CD4-positive, alpha-beta T cell treated with Interleukin-17A for 1 hour (primary cell): ENCODE data around the gene RPAP2.
"Not testable (repeated sequence)": the region's sequence is repeated elsewhere in the genome, so short reads cannot be mapped to it uniquely, and the experiment has no call there.

Source experiments
- DNase-seq: peaks from one replicate; pipeline ENCODE4 v3.0.0-alpha.2; 2020

The RPAP2 gene

DNA sequence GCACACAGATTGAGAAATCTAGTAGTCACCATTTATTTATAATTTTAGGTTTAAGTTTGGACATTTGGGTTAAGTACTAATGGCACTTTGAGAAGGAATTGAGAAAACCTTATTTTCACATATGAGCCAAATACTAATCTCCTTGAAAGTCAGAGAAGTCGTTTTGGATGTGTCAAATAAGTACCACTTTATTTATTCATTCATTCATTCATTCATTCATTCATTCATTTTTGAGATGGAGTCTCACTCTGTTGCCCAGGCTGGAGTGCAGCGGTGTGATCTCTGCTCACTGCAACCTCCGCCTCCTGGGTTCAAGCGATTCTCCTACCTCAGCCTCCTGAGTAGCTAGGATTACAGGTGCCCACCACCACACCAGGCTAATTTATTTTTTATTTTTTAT, 79.1 kb downstream of the RPAP2 start:
- DNase-seq, result not testable (repeated sequence)

DNA sequence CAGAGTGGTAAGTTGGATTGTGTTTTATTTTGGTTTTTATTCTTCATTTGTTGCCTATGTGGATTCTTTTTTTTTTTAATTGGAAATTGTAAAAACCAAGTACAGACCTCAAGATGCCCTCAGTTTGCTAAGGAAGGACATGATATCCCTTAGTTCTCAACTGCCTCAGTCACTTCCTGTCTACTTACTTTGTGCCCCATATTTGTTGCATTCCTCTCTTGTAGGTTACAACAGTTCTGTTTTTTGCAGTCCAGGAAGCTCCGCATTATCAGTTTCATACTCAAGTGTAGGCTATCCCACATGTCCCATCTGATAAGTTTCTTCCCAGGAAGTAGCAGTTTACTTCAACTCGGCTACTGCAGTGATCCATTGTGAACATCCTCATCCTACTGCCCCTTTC, 82.0 kb downstream of the RPAP2 start:
- DNase-seq, result no peak

DNA sequence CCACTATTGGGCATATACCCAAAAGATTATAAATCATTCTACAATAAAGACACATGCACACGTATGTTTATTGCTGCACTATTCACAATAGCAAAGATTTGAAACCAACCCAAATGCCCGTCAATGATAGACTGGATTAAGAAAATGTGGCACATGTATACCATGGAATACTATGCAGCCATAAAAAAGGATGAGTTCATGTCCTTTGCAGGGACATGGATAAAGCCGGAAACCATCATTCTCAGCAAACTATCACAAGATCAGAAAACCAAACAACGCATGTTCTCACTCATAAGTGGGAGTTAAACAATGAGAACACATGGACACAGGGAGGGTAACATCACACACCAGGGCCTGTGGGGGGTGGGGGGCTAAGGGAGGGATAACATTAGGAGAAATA, 95.1 kb downstream of the RPAP2 start:
- DNase-seq, result not testable (repeated sequence)

DNA sequence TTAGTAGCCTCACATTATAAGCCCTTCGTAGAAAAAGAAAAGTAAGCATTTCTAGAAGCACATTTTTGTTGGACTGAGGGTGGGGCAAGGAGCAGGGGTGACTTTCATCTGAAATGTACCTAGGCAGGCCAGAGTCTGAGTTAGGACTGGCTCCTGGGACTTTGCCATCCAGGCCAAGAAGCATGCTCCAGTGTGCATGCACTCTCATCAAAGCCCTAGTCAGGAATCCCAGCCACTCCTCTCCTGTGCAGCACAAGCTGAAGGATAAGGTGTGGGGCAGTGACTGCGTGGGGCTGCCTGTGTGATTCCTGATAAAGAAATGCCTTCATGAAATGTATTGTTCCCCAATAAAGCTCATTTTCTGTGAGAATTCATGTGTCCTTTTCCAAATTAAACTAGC, 99.7 kb downstream of the RPAP2 start:
- DNase-seq, result no peak

DNA sequence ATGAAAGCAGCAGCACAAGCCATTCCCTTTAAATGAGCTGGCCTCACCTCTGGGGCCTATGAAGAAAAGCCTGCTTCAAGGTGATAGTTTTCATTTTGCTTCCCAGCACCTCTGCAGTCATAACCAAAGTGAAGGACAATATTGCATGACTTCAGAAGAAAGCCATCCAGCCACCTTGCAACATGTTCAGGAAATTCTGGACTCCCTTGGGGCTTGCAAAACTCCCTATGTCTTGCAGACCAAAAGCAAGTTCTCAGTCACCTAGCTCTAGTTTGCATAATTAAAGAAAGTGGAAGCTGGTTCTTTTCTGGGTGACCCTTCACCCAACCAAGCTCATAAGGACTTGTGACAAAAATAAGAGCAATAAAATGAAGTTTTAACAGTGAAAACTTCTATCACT, 100.2 kb downstream of the RPAP2 start:
- DNase-seq, result no peak

DNA sequence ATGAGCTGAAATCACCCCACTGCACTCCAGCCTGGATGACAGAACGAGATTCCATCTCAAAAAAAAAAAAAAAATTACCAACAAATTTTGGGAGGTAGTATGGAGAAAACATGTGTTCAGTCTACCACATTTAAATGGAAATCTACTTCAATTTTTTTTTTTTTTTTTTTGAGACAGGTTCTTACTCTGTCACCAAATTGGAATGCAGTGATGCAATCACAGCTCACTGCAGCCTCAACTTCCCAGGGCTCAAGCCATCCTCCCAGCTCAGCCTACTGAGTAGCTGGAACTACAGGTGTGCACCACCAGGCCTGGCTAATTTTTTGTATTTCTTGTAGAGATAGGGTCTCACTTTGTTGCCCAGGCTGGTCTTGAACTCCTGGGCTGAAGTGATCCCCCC, 105.8 kb downstream of the RPAP2 start:
- DNase-seq, result no peak

DNA sequence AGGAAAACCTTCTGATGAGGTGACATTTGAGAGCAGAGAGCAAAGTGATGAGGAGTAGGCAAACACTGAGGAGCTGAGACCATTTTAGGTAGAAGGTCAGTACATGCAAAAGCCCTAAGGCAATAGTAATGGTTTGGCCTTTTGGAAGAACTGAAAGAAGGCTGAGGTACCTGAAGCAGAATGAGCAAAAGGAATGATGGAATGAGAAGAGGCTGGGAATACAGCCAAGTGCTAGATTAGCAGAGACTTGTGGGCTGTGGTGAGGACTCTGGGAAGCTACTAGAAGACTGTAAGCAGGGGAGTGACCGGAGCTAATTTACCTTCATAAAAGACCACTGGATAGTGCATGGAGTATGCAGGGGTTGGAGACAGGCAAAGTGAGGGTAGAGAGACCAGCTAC, 110.0 kb downstream of the RPAP2 start:
- no peak for DNase-seq

DNA sequence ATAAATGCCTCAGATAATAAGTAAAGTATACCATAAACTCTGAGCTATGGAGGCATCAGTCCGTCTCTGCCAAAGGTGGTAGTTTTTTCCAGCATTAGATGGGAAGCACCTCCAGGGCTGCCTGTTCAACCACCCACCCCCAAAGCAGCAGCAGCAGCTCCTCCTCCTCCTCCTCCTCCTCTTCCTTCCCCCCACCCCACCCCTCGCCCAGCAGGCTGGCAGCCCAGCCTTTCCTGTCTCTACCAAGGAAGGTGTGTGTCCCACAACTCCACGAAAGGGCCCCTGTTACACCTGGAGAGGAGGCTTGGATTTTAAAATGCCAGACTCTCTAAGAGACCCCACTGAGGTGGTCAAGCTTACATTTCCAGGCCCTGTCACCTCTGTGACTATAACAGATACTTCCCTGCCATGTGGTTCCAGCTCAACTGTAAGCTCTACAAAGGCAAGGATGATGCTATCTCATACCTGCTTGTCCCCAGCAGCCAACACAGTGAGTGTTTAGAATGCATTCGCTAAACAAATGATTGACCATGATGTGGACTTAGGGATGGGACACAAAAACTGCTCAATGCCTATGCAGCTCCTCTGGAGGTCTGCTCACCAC, 111.2 kb downstream of the RPAP2 start:
- DNase-seq, result no peak

DNA sequence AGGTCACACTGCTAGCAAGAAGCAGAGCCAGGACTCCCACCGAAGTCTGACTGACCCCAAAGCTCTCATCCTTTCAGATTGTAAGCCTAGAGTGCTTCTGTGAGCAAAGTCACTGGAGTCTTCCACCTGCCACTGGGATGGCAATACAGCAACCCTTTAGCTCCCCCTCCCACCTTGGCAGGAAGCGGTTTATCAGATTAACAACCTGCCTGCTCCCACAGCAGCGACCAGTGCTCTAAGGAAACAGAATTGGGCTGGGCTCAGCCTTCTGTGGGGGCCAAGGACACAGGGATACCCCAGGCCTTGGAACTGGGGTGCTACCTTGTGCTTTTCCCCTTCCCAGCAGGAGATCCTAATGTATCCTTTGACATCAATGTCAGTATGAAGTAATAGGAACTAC, 111.8 kb downstream of the RPAP2 start:
- DNase-seq, result peak; percentile 57

DNA sequence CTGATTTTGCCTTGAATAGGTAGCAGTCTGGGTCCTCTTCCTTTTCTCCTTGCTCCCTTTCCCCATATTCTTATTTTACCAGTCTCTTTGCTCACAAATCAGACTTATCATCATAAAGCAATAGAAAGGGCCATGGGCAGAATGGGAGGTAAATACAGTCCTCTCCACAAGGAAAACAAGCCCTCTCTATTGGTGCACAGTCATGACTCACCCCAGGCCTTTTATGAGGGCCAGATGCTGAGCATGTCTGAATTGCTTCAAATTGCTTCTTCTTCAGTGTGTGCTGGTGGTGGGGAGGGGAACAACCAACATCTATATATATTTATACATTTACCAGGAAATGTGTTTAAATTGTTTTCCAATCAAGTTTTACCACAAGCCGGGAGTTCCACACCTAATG, 112.7 kb downstream of the RPAP2 start:
- no peak for DNase-seq

DNA sequence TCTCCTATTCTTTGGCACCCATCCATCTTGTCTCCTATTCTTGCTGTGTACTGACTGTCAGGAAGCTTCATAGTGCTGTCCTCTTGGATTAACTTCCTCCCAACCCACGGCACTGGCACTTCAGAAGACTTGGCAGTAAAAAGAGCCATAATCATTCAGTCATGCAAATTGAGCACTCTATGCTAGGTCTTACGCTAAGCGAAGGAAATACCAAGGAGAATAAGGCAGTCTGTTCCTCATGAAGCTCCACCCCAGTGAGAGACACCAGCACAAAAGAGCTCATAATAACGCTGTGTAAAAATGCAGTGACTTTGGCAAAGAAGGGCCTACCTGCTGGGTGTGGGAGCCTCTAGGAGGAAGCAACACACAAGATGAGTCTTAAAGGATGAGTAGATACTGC, 120.8 kb downstream of the RPAP2 start:
- DNase-seq, result no peak

DNA sequence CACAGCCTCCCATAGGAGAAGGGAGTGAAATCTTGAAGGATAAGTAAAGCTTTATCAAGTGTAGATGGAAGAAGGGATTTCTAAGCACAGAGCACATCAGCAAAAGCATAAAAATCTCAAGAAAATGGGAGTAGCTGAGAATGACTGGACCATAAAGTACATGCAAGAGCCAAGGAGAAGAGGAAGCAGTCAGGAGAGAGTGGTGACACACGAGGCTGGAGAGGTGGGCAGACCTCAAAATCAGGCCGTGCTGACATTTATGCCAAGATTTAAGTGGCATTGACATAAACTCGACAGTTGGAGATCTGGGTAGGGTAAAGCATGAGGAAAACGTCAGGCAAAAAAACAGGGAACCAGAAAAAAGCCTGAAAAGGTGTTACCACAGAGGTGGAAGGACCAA, 125.5 kb downstream of the RPAP2 start:
- DNase-seq, result no peak

DNA sequence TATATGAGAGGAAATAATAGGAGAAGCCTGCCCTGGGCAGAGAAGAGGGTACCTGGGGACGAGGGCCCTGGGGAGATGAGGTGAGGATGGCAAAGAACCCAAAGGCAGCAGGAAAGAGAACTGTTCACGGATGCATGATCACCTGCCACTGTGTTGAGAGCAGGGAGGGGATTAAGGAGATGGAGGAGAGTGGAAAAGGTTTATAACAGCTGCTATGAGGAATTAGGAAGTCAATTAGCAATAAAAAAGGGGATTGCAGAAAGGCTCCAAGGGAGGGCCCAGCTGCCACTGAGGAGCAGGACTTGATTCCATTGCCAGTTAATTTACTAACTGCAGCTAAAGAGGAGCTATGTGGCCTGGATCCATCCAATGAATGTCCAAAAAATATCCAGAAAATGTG, 126.8 kb downstream of the RPAP2 start:
- DNase-seq, result no peak

DNA sequence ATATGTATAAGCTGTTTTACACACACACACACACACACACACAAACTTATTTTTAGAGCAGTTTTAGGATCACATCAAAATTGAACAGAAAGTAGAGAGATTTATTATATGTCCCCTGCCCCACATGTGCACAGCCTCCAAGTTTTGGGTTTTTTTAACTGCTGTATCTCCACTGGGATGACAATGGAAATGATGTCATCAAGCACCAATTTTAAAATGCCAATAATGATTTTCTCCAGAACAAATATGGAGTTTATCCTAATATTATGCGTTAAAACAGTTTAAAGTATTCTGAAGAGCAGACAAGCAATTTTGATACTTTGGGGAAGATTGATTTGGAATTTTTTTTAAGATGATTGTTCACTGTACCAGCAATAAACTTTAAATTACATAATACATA, 131.2 kb downstream of the RPAP2 start:
- no peak for DNase-seq

DNA sequence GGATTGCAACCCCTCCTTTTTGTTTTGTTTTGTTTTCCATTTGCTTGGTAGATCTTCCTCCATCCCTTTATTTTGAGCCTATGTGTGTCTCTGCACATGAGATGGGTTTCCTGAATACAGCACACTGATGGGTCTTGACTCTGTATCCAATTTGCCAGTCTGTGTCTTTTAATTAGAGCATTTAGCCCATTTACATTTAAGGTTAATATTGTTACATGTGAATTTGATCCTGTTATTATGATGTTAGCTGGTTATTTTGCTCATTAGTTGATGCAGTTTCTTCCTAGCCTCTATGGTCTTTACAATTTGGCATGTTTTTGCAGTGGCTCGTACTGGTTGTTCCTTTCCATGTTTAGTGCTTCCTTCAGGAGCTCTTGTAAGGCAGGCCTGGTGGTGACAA, 135.7 kb downstream of the RPAP2 start:
- not testable (repeated sequence) for DNase-seq

DNA sequence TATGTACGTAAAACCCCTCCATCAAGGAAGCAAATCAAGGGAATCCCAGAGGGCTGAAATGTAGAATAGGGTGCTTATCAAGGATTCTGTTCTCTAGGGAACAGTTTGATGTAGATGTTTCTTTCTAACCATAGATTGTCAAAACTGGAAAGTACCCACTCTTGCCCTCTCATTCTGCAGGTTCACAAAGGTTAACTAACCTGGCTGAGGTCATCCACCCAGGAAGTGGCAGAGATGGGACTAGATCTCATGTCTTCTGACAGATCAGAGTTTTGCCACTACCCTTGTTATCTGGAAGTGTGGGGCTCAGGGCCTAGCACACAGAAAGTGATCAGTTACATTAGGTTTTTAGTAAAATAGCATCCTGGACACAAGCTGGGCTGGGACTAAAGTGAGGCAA, 140.4 kb downstream of the RPAP2 start:
- DNase-seq, result no peak

DNA sequence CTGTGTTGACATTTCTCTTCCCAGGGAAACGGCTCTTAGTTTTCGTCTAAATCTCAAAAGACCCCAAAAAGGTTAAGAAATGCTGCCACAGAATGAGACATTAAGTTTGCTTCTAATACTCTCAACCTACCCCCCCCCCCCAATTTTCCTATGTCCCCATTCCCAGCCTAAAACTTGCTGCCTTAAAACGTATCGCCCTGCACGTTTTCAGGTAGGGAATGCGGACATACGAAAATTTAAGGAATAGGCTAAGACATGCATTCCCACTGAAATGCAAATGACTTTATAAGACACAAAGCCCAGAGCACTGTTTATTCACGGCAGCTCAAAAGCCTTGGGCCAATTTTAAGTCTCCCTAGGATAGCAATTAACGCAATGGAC, 142.4 kb downstream of the RPAP2 start:
- no peak for DNase-seq

DNA sequence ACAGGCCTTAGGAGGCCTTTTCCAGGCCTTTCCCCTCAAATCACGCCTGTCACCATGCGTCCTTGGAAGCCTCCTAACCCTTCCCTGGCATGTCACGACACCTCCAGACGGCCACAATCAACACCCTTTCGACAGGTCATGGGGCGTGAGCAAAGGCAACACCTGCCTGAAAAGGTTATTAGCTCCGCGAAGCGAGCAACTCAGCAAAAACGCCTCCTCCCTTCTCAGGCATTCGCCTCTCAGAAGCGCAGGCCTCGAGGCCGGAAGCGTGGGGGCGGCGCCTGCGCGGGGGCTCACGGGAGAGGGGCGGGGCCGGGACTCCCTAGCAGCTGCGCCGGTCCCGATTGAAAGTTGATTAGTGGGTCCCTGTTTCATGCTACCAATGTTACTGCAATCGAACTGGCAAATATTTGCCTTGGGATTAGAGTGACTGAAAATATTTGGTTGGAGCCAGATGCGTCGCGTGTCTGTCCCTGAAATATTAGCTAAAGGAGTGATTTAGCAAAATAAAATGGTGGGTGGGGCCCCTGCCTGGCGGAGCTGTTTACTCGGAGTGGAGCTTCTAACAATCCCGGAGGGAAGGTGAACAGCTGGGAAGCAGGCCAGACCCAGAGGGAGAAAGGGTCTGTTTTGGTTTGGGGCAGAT, 143.0 kb downstream of the RPAP2 start:
- no peak for DNase-seq

DNA sequence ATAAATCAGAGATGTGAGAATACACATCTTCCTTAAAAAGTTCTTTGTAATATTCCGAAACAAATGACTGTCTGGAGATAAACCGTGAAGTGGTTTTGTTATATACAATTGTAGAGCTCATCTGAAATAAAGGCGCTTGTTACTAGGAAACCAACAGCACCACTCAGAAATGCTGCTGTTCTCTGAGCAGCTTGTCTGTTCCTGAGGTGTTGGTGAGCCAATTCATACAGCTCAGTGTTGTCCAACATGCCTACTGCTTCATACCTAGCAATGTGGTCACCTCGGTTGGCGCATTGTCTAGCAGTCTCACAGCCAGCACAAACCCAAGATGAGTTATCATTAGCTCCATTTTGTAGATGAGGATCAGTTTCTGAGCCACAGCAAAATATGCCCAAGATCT, 143.5 kb downstream of the RPAP2 start:
- DNase-seq, result no peak

DNA sequence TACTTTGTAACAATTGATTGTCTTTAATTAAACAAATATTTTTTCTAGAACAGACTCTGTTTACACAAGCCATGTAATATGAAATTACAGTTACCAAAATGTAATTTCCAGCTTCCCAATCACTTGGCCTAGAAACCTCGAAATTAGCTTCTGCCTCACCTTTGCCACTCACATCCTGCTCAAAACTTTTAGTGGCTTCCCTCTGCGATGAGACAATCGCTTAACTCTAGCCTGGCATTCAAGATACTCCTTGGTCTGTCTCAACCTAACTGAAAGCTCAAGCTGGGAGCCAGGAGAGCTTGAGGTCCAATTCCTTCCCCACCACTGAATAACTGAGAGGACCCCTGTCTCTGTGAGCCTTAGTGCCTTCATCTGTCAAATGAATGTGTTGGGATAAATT, 145.0 kb downstream of the RPAP2 start:
- no peak for DNase-seq

DNA sequence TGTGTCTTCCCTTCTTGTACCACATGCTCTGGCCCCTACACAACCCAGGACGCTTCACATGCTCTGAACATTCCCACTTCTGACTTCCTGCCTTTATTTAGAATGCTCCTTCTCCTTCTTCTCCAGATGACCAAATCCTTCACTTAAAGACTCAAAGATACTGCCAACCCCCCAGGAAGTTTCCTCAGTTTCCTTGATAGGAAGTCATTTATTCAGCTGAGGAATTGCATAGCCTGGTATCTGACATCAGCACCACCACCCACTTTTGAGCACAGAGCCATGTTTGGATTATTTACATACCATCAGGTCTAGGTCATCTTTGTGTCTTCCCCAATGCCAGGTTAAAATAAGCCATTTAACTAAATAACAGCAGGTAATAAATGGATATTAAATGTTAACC, 145.5 kb downstream of the RPAP2 start:
- DNase-seq, result no peak

DNA sequence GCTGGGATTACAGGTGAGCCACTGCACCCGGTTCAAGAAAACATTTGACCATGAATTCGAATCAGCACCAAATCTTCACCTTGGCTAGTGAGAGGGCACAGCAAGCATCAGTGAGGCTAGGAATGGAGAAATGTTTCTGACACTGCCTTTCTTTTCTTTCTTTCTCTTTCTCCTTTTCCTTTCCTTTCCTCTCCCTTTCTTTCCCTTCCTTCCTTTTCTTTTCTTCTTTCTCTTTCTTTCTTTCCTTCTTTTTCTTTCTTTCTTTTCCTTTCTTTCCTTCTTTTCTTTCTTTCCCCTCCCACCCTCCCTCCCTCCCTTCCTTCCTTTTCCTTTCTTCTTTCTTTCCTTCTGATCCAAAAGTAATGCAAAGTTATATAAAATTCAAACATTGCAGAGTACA, 147.0 kb downstream of the RPAP2 start:
- no peak for DNase-seq

DNA sequence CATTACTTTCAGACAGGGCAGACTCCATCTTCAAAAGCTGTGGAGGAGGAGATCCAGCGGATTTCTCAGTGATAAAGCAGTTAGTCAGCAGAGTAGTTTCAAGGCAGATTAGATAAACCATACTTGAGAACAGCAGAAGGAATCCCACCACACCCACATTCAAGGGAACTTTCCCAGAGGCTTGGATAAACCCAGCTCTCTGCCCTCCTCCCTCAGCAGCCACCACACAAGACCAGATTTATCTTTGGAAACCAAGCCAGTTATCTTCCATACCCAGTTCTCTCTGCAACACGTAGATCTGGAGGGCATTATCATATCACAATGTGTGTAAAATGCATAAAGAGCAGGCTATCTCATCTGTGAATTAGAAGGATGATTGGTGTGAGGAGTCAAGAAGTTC, 147.7 kb downstream of the RPAP2 start:
- DNase-seq, result no peak

DNA sequence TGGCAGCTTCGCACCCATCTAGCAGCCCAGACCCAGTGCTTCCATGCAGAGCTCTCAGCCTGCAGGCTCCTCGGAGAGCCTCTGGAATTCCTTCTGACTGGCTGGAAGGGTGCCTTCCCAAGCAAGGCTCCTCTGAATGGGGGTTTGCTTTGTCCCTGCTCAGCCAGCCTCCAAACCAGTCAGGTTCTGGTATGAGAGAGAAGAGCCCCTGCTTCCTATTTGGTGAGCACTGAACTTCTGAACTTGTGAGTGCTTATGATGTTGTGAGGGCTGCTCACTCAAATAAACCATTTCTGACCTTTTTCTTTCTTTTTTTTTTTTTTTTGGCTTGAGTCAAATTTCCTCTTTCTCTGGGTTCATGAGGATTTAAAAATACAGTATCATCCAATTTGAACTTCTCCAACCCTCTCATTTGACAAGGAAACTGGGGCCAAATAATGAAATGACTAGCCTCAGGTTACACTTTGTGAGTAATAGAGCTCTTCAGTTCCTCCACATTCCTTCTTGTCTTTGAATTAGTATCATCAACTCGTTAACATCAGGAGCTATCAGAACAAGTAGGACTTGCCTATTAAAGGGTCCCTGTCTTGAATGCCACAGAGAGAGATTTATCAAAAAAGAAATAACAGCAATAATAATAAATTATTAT, 148.3 kb downstream of the RPAP2 start:
- DNase-seq, result no peak

DNA sequence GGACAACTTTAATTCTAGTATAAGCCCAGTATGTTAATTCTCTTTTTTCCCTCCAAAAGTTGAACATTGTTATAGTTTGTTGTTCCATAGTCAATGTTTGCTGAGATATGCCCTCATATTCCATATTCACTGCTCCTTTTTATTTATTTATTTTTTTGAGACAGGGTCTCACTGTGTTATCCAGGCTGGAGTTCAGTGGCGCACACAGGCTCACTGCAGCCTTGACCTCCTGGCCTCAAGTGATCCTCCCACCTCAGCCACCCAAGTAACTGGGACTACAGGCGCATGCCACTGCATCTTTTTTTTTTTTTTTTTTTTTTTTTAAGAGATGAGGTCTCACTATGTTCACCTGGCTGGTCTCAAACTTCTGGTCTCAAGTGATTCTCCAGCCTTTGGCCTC, 149.1 kb downstream of the RPAP2 start:
- no peak for DNase-seq
